HEK293 (cell line): ENCODE results near the gene RGMA.
A peak's percentile ranks its signal among the peaks of the same experiment; 100 is the strongest.
"Not testable (repeated sequence)": the region's sequence is repeated elsewhere in the genome, so short reads cannot be mapped to it uniquely, and the experiment has no call there.

ENCODE experiments used
- CTCF ChIA-PET: fragments of 350-600 bp; formaldehyde crosslinking; extraction: SDS; loops from one replicate; lab custom pipeline; 2021; ENCODE audit warnings: antibody characterized with exemption; lab: Yijun Ruan, JAX
- POLR2A ChIA-PET: fragments of 300-600 bp; formaldehyde crosslinking; extraction: SDS; loops from one replicate; lab custom pipeline; 2020; ENCODE audit warnings: antibody characterized with exemption, inconsistent platforms; lab: Yijun Ruan, JAX
- H3K27ac ChIP-seq: fragments of 200-500 bp; sonication (Bioruptor generic); 2 replicates; pipeline ENCODE4 v1.5.1; 2014; ENCODE audit warnings: low read depth, low read length, control low read depth, inconsistent platforms; ENCODE audit errors: extremely low read depth
- H3K36me3 ChIP-seq, 2 experiments: fragments of 200-500 bp in 1 of 2; sonication (Bioruptor generic) in 1 of 2; 1 replicate in 1 of 2; 2 replicates in 1 of 2; pipeline ENCODE4 v1.5.1; 2014 to 2017; ENCODE audit warnings: inconsistent platforms in 2 of 2, low read length in 2 of 2; ENCODE audit not compliant: control insufficient read depth in 2 of 2, insufficient read depth in 1 of 2
- H3K4me1 ChIP-seq: fragments of 200-500 bp; sonication (Bioruptor generic); 2 replicates; pipeline ENCODE4 v1.5.1; 2014; ENCODE audit warnings: mild to moderate bottlenecking, low read length, inconsistent platforms; ENCODE audit not compliant: control insufficient read depth, insufficient read depth
- H3K4me3 ChIP-seq: 2 replicates; pipeline ENCODE4 v1.5.1; 2011; ENCODE audit warnings: low read depth, mild to moderate bottlenecking, control low read depth, low read length, moderate library complexity
- H3K9me3 ChIP-seq: fragments of 200-500 bp; sonication (Bioruptor generic); 2 replicates; pipeline ENCODE4 v1.5.1; 2014; ENCODE audit warnings: low read depth, low read length, inconsistent platforms; ENCODE audit not compliant: control insufficient read depth, insufficient read depth
- HIC1 ChIP-seq: fragments of 450-650 bp; formaldehyde crosslinking; IDR thresholded peaks from 2 replicates; pipeline ENCODE4 v1.5.1; 2016; ENCODE audit warnings: missing biosample characterization, missing genetic modification characterization
- IKZF3 ChIP-seq: fragments of 450-650 bp; IDR thresholded peaks from 2 replicates; pipeline ENCODE4 v1.5.0; 2018; ENCODE audit warnings: missing biosample characterization, mild to moderate bottlenecking, missing genetic modification characterization, moderate library complexity
- KLF7 ChIP-seq: fragments of 450-650 bp; formaldehyde crosslinking; IDR thresholded peaks from 2 replicates; pipeline ENCODE4 v1.5.1; 2016; ENCODE audit warnings: missing biosample characterization, missing genetic modification characterization, borderline replicate concordance
- KLF9 ChIP-seq: fragments of 450-650 bp; formaldehyde crosslinking; IDR thresholded peaks from 2 replicates; pipeline ENCODE4 v1.5.1; 2016; ENCODE audit warnings: missing biosample characterization, missing genetic modification characterization, low read depth
- OSR2 ChIP-seq: fragments of 450-650 bp; formaldehyde crosslinking; IDR thresholded peaks from 2 replicates; pipeline ENCODE4 v1.5.1; 2016; ENCODE audit warnings: missing biosample characterization, missing genetic modification characterization
- PRDM6 ChIP-seq: fragments of 450-650 bp; formaldehyde crosslinking; IDR thresholded peaks from 2 replicates; pipeline ENCODE4 v1.5.1; 2017; ENCODE audit warnings: missing biosample characterization, missing genetic modification characterization
- SP3 ChIP-seq: fragments of 450-650 bp; formaldehyde crosslinking; IDR thresholded peaks from 2 replicates; pipeline ENCODE4 v1.5.1; 2016; ENCODE audit warnings: missing biosample characterization, missing genetic modification characterization
- ZBTB20 ChIP-seq: fragments of 450-650 bp; formaldehyde crosslinking; IDR thresholded peaks from 2 replicates; pipeline ENCODE4 v1.5.1; 2016; ENCODE audit warnings: missing biosample characterization, missing genetic modification characterization
- ZBTB21 ChIP-seq: fragments of 450-650 bp; formaldehyde crosslinking; IDR thresholded peaks from 2 replicates; pipeline ENCODE4 v1.5.1; 2017; ENCODE audit warnings: missing biosample characterization, missing genetic modification characterization
- ZNF112 ChIP-seq: fragments of 450-650 bp; formaldehyde crosslinking; IDR thresholded peaks from 2 replicates; pipeline ENCODE4 v1.5.0; 2017; ENCODE audit warnings: missing biosample characterization, missing genetic modification characterization
- ZNF311 ChIP-seq: fragments of 450-650 bp; formaldehyde crosslinking; IDR thresholded peaks from 2 replicates; pipeline ENCODE4 v1.5.1; 2017; ENCODE audit warnings: missing biosample characterization, missing genetic modification characterization, borderline replicate concordance
- ZNF366 ChIP-seq: fragments of 450-650 bp; formaldehyde crosslinking; conservative IDR thresholded peaks from 2 replicates; pipeline ENCODE4 v1.5.1; 2016; ENCODE audit warnings: missing biosample characterization, missing genetic modification characterization
- ZNF501 ChIP-seq: fragments of 450-650 bp; formaldehyde crosslinking; IDR thresholded peaks from 2 replicates; pipeline ENCODE4 v1.5.1; 2016; ENCODE audit warnings: missing biosample characterization, missing genetic modification characterization
- ZNF518A ChIP-seq: fragments of 450-650 bp; formaldehyde crosslinking; conservative IDR thresholded peaks from 2 replicates; pipeline ENCODE4 v1.5.1; 2016; ENCODE audit warnings: low read depth, missing biosample characterization, missing genetic modification characterization
- ZNF555 ChIP-seq: fragments of 450-650 bp; formaldehyde crosslinking; conservative IDR thresholded peaks from 2 replicates; pipeline ENCODE4 v1.5.1; 2017; ENCODE audit warnings: missing biosample characterization, mild to moderate bottlenecking, missing genetic modification characterization, inconsistent platforms
- ZNF624 ChIP-seq: fragments of 450-650 bp; formaldehyde crosslinking; IDR thresholded peaks from 2 replicates; pipeline ENCODE4 v1.5.1; 2017; ENCODE audit warnings: missing biosample characterization, missing genetic modification characterization
- ZNF791 ChIP-seq: fragments of 450-650 bp; formaldehyde crosslinking; IDR thresholded peaks from 2 replicates; pipeline ENCODE4 v1.5.1; 2016; ENCODE audit warnings: missing biosample characterization, missing genetic modification characterization
- ZNF830 ChIP-seq: fragments of 450-650 bp; IDR thresholded peaks from 2 replicates; pipeline ENCODE4 v1.5.0; 2018; ENCODE audit warnings: missing biosample characterization, missing genetic modification characterization, low read depth, mild to moderate bottlenecking, moderate library complexity

RGMA gene

DNA sequence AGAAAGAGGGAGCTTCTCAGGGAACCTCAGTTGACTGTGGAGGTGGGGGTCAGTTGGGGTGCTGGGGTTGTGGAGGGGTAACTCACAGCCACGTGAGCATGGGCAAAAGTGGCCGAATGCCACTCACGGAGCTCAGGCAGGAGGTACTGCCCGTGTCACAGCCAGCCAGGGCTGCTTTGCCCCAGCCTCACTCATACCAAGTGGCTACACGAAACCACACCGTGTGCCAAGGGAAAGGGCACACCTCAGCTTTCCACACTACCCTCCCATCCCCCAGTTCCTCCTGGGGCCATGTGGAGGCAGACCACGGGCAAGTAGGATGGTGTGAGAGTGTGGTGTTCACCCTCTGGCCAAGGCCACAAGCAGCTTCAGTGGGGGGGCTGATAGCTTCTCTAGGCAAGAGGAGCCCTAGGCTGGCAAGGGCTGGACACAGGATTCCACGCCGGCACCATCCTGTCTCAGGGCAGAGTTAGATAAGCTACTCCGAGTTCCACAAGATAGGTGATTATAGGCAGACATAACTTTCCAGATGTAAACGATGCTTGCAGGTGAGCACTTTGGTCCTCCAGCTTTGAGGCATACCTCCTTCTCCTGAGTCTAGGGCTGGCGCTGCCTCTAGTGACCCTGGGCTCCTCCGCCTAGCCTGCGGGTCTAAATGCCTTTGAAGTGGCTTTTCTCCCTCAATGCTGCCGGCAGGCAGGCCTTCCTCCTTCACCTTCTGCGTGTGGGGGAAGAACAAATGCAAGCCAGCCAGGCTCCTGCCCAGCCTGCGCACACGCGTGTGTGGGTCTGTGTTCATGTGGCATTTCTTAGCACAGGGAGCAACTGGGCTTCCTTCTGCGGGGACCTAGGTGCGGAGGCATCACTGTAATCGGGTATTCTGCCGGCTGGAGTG is 25.0 kb downstream of the RGMA start:
- POLR2A ChIA-PET = interaction anchor here (1.6 kb wide), 1 partner anchor 9 kb away, joined by 5 read pairs; no protein-coding TSS in a partner anchor
- Histone ChIP-seq H3K4me1 (peaks cover 32% of the 10 kb centered on the region), H3K36me3 (peaks cover 6 to 22% of the 10 kb centered on the region in 2 experiments; a peak in 2 of 3 replicates), H3K9me3 (no peaks in the 10 kb centered on the region), H3K27ac (no peak overlapping the region), H3K4me3 (no peak overlapping the region)
- CTCF ChIA-PET = interaction anchor here (0.7 to 2.6 kb wide), 3 partner anchors 24 to 1056 kb away, joined by 3 to 11 read pairs (median 5); no protein-coding TSS in a partner anchor
- TF ChIP-seq SP3 = no peak
- TF ChIP-seq IKZF3 = no peak
- TF ChIP-seq KLF7 (tag by site-specific recombination) = no peak
- TF ChIP-seq ZNF555 (tag by site-specific recombination) = no peak
- TF ChIP-seq KLF9 = no peak
- no peak for TF ChIP-seq PRDM6
- no peak for TF ChIP-seq ZNF518A (tag by site-specific recombination)
- 0 out of 2 replicates have a peak, but pooled peaks have one; percentile 10 for TF ChIP-seq OSR2 (tag by site-specific recombination)
- no peak for TF ChIP-seq ZNF501
- peak; percentile 45 for TF ChIP-seq HIC1
- TF ChIP-seq ZNF112 = no peak
- TF ChIP-seq ZNF830 = no peak
- no peak for TF ChIP-seq ZNF624

GRCh38 chr15:93063262-93063671 is 25.7 kb downstream of the RGMA start:
- no peak overlapping the region for H3K4me3 ChIP-seq
- no peak overlapping the region for H3K27ac ChIP-seq
- H3K4me1 ChIP-seq = peaks cover 25% of the 10 kb centered on the region
- H3K36me3 ChIP-seq = peaks cover 6 to 22% of the 10 kb centered on the region in 2 experiments; a peak in 2 of 3 replicates
- POLR2A ChIA-PET = no interaction called here
- CTCF ChIA-PET = interaction anchor here (0.7 to 2.6 kb wide), 3 partner anchors 25 to 1057 kb away, joined by 3 to 11 read pairs (median 5); no protein-coding TSS in a partner anchor
- TF ChIP-seq SP3 = no peak
- no peak for TF ChIP-seq ZNF366 (tag by site-specific recombination)
- TF ChIP-seq ZNF311 (tag by site-specific recombination) = no peak
- TF ChIP-seq ZNF791 (tag by site-specific recombination) = no peak
- TF ChIP-seq ZBTB20 (tag by site-specific recombination) = no peak
- no peak for TF ChIP-seq ZBTB21 (tag by site-specific recombination)
- no peaks in the 10 kb centered on the region for H3K9me3 ChIP-seq

GRCh38 chr15:93062628-93063261 is 26.3 kb downstream of the RGMA start:
- H3K27ac ChIP-seq, POLR2A ChIA-PET, H3K4me3 ChIP-seq, H3K9me3 ChIP-seq, CTCF ChIA-PET: not testable (repeated sequence)
- Histone ChIP-seq H3K4me1 (peaks cover 20% of the 10 kb centered on the region), H3K36me3 (peaks cover 6 to 22% of the 10 kb centered on the region in 2 experiments; a peak in 2 of 3 replicates)
